ENCODE measurements around the gene PSTPIP1. TPM values are rescaled to one million over a fixed set of nuclear protein-coding genes. Genes with fewer than 3 reads are reported as not detected.

PSTPIP1 gene
- polyA plus RNA-seq, 1 donor (not counting 4 experiments of a cell fraction or from before 2014, with no cell fraction given): 9.6 TPM

DNA sequence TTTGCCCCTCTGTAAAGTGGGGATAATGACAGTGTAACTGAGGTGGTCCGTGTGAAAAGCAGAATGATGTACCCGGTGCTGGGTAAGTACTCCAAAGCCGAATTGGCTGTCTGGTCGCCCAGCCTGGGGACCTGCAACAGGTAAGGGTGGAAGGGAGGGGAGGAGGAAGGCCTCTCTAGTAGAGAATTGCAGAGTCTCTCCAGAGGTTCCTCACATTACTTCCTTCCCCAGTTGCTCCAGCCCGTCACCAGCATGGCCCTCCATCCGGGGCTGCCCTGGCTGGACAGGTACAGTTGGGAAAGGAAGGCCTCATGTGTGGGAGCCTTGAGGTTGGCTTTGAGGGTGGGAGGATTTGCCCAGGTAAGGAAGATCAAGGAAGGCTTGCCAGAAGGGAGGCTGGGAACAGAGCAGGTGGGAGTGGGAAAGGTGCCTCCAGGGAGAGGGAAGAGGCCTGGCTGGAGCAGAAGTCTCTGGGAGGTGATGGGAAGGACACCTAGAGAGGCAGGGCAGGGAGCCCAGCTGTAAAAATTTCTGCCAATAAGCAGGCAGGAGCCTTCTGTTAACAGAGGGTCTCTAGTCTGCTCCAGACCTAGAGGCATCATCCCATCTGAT is 1.7 kb upstream of the PSTPIP1 start:
- dilution Hi-C loops (cut with MboI; ENCODE audit: extremely low pct_ligation_motif_present, low sequenced_read_pairs): no loop called here
- H4K20me1 ChIP-seq (ENCODE audit: control insufficient read depth, extremely low read depth, insufficient read depth, low read length): no peaks in the 10 kb centered on the region
- no peak for TF ChIP-seq CTCF (optimal IDR thresholded peaks at IDR 0.05 in 1 of 3, IDR thresholded peaks at IDR 0.05 in 1 of 3, conservative IDR thresholded peaks at IDR 0.05 in 1 of 3; ENCODE audit: extremely low read depth in 1 of 3, insufficient read depth in 2 of 3, low read length in 3 of 3)
- TF ChIP-seq EZH2 (IDR thresholded peaks at IDR 0.05; ENCODE audit: low read length): no peak
- no peaks in the 10 kb centered on the region for H3K36me3 ChIP-seq (ENCODE audit: control insufficient read depth in 2 of 2, extremely low read depth in 1 of 2, insufficient read depth in 2 of 2, low read length in 2 of 2)
- H3K9me1 ChIP-seq (ENCODE audit: control insufficient read depth, extremely low read depth, insufficient read depth, low read length): no peaks in the 10 kb centered on the region
- H3K4me3 ChIP-seq (ENCODE audit: control insufficient read depth in 2 of 3, extremely low read depth in 1 of 3, insufficient read depth in 2 of 3, low read depth in 1 of 3, low read length in 3 of 3): no peak overlapping the region
- H3K4me2 ChIP-seq (ENCODE audit: control insufficient read depth, extremely low read depth, insufficient read depth, low read depth, low read length): no peak overlapping the region
- H3K79me2 ChIP-seq (ENCODE audit: control insufficient read depth, insufficient read depth, low read length): peaks cover 5% of the 10 kb centered on the region
- DNase-seq (ENCODE audit: low read depth, low spot score) (no peak), FAIRE-seq (no peak)
- no peaks in the 10 kb centered on the region for H3K9me3 ChIP-seq (ENCODE audit: control insufficient read depth, low read depth, low read length)
- no peaks in the 10 kb centered on the region for H3K27me3 ChIP-seq (ENCODE audit: control insufficient read depth, extremely low read depth, insufficient read depth, low read length)
- no peak overlapping the region for H2AFZ ChIP-seq (ENCODE audit: control insufficient read depth, low read length)
- H3K4me1 ChIP-seq (ENCODE audit: control insufficient read depth, extremely low read depth, insufficient read depth, low read length): peaks cover 44% of the 10 kb centered on the region
- H3K27ac ChIP-seq (ENCODE audit: control insufficient read depth, insufficient read depth, low read length): no peak overlapping the region
- no peak overlapping the region for H3K9ac ChIP-seq (ENCODE audit: control insufficient read depth, extremely low read depth, insufficient read depth, low read length)

- dilution Hi-C loops (cut with MboI; ENCODE audit: extremely low pct_ligation_motif_present, low sequenced_read_pairs): no loop called here
- H3K27ac ChIP-seq (ENCODE audit: control insufficient read depth, insufficient read depth, low read length): no peak overlapping the region
- peak; percentile 41 for DNase-seq (ENCODE audit: low read depth, low spot score)
Measured at GRCh38 chr15:76994001-76994400, 925 bp upstream of the PSTPIP1 start.

More at GRCh38 chr15:76994001-76994400, 925 bp upstream of the PSTPIP1 start:
- Histone ChIP-seq H3K36me3 (ENCODE audit: control insufficient read depth in 2 of 2, extremely low read depth in 1 of 2, insufficient read depth in 2 of 2, low read length in 2 of 2) (no peaks in the 10 kb centered on the region), H3K9me3 (ENCODE audit: control insufficient read depth, low read depth, low read length) (no peaks in the 10 kb centered on the region), H3K79me2 (ENCODE audit: control insufficient read depth, insufficient read depth, low read length) (peaks cover 11% of the 10 kb centered on the region), H3K27me3 (ENCODE audit: control insufficient read depth, extremely low read depth, insufficient read depth, low read length) (no peaks in the 10 kb centered on the region), H3K4me2 (ENCODE audit: control insufficient read depth, extremely low read depth, insufficient read depth, low read depth, low read length) (peak overlapping the region; percentile 77), H2AFZ (ENCODE audit: control insufficient read depth, low read length) (peak overlapping the region; percentile 90), H3K9me1 (ENCODE audit: control insufficient read depth, extremely low read depth, insufficient read depth, low read length) (no peaks in the 10 kb centered on the region), H4K20me1 (ENCODE audit: control insufficient read depth, extremely low read depth, insufficient read depth, low read length) (no peaks in the 10 kb centered on the region), H3K4me3 (ENCODE audit: control insufficient read depth in 2 of 3, extremely low read depth in 1 of 3, insufficient read depth in 2 of 3, low read depth in 1 of 3, low read length in 3 of 3) (no peak overlapping the region), H3K4me1 (ENCODE audit: control insufficient read depth, extremely low read depth, insufficient read depth, low read length) (peaks cover 44% of the 10 kb centered on the region), H3K9ac (ENCODE audit: control insufficient read depth, extremely low read depth, insufficient read depth, low read length) (no peak overlapping the region)
- TF ChIP-seq CTCF (optimal IDR thresholded peaks at IDR 0.05 in 1 of 3, IDR thresholded peaks at IDR 0.05 in 1 of 3, conservative IDR thresholded peaks at IDR 0.05 in 1 of 3; ENCODE audit: extremely low read depth in 1 of 3, insufficient read depth in 2 of 3, low read length in 3 of 3): no peak
- no peak for TF ChIP-seq EZH2 (IDR thresholded peaks at IDR 0.05; ENCODE audit: low read length)
- FAIRE-seq: peak; percentile 88
